HG02885 (cell line): Measurements from ENCODE around the gene PBX3.

Source experiments
- ATAC-seq: cut with Tn5 transposase; IDR thresholded peaks from one replicate; pipeline ENCODE4 v1.9.1; 2021; ENCODE audit warnings: mild to moderate bottlenecking; ENCODE audit not compliant: unreplicated experiment, poor library complexity

PBX3 gene

DNA sequence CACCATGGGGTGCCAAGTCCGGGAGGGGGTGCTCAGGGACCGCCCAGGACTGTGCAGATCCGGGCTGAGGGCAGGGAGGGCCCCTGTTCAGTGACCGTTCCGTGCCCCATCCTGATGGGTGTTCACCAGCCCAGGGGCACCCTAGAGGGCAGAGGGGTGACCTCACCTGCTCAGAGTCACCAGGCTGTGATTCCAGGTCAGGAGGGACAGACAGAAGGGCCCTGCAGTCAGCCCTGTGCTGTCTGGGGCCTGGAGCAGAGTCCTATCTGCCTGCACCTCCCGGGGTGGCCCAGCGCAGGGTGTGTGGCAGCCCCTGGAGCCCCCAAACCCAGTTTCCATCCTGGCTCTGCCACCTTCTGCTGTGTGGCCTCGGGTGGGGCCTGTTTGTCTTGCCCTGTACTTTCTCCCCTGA is 241.9 kb downstream of the PBX3 start:
- ATAC-seq: no peak

GRCh38 chr9:125989524-125990180 is 242.5 kb downstream of the PBX3 start:
- ATAC-seq: no peak

- ATAC-seq: no peak
Measured at GRCh38 chr9:125990186-125990792, 243.1 kb downstream of the PBX3 start.

GRCh38 chr9:125990793-125991220 is 243.6 kb downstream of the PBX3 start:
- ATAC-seq: no peak

DNA sequence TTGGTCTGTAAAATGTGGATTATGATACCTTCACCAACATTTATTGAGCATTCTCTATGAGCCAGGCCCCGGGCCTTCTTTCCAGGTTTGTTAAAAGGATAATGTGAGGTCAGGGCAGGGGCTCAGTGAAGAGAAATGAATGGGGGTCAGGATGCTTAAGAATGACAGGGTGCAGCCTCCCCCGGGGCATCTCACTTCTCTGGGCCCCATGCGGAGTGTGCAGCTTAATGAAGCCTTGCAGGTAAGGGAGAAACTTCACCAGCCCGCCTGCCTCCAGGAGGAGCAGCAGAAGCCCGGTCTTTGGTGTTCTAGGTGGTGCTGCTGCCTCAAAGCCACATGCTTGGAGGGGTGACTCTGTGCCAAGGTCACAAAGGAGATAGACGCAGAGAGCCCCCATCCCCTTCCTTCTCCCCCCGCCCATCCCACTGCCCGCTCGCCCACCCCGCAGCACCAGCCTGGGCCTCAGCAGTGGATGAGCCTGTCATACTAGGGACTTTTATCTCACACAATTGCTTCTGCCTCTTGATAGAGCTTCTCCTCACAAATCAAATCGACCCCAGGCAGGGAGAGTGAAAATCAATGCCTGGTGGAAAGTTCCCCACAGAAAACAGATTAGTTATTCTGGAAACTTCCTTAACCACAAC is 244.8 kb downstream of the PBX3 start:
- ATAC-seq: no peak

- ATAC-seq: no peak
Measured at GRCh38 chr9:125992557-125992956, 245.4 kb downstream of the PBX3 start.

DNA sequence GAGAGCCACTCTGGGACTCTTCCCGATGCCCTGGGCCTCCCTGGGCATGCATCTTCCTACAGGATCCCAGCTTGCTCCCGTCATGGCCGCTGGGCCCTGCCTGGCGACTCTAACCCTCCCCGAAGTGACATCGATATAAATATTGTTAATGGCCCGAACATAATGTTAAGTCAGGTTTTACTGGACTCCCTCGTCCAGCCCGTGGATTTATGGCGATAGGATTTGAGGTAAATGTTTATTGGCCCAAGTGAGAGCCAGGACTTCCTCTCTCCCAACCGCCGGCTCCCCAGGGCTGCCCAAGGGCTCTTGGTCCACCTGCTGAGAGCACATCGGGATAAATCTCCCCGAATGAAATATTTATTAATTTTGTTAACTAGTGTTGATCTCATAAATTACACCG is 246.3 kb downstream of the PBX3 start:
- ATAC-seq: no peak

DNA sequence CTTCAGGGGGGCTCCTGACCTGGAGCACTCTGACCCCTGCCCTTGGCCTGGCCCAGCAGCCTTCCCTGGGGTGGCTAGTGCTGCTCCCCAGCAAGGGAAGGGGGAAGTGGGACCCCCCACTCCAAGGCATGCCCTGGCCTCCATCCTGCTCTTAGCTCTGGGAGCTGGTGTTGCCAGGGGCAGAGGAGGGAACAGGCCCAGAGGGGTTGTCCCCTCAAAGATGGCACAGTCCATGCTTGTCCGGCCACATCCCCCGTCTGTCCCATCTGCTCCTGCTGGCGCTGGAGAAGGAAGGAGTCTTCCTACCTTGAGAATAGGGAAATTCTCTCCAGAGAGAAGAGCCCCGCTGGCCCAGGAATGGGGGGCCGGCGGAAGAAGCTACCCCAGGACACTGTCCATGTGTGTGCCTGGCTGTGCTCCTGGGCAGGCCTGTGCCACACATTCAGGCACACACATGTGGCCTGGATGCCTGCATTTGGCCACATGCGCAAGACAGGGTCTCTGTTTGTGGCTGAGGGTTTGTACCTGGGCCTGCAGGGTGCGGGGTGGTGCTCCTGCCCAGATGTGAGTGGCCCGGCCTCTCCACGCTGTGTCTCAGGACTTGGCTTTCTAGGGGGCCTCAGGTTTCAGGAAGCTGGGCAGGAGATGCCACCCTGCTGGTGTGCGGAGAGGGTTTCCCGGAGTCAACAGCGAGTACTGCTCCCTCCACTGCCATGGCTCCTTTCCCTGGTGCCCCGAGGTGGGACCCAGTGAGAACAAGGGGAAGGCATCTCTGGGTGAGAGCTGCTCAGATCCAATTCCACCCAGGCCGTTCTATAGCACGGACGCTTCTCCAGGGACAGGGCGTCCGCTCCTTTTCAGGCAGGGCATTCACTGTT is 247.1 kb downstream of the PBX3 start:
- ATAC-seq: no peak

GRCh38 chr9:125995006-125995405 is 247.8 kb downstream of the PBX3 start:
- no peak for ATAC-seq

GRCh38 chr9:125995706-125996105 is 248.5 kb downstream of the PBX3 start:
- no peak for ATAC-seq

DNA sequence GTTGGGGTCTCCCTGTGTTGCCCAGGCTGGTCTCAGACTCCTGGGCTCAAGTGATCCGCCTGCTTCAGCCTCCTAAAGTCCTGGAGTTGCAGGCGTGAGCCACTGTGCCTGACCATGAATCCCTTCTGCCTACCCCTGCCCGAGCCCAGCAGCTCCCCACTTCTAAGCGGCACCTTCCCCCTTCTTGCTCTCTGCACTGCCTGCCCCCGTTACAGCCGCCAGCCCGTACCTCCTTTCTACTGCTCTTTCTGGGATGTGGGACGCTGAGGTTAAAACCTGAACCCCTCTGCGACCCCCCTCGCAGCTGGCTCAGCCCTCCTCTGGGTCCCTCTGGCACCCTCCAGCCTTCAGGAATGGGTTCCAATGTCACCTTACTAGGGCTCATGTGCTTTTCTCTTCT is 249.6 kb downstream of the PBX3 start:
- no peak for ATAC-seq

GRCh38 chr9:125997196-125997823 is 250.1 kb downstream of the PBX3 start:
- no peak for ATAC-seq

GRCh38 chr9:125998837-125999503 is 251.8 kb downstream of the PBX3 start:
- no peak for ATAC-seq

GRCh38 chr9:125999504-125999881 is 252.3 kb downstream of the PBX3 start:
- ATAC-seq: no peak

DNA sequence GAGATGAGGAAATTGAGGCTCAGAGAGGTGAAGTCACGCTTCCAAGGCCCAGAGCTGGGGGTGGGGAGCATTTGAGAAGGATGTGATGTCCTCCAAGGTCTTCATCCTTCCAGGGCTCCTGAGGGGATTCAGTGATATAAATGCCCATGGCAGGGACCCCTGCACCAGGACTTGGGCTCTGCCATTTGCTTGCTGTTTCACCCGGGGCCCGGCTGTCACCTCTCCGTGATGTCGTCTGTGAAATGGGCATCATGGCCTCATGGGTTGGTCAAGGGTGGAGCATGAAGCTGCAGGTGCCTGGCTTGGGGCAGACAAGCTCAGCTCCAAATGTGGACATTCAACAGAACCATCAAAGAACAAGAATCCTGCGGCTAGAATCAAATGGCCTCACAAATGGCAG is 253.1 kb downstream of the PBX3 start:
- no peak for ATAC-seq

GRCh38 chr9:126000731-126001580 is 253.8 kb downstream of the PBX3 start:
- no peak for ATAC-seq

GRCh38 chr9:126001581-126002225 is 254.5 kb downstream of the PBX3 start:
- ATAC-seq: no peak
